ENCODE results near the gene GREB1. TPM values are rescaled to one million over a fixed set of nuclear protein-coding genes. Genes with fewer than 3 reads are reported as not detected.

The GREB1 gene
- total RNA-seq, 4 donors from 2014 or later, result 3.0 to 6.1 (median 4.3) TPM

DNA sequence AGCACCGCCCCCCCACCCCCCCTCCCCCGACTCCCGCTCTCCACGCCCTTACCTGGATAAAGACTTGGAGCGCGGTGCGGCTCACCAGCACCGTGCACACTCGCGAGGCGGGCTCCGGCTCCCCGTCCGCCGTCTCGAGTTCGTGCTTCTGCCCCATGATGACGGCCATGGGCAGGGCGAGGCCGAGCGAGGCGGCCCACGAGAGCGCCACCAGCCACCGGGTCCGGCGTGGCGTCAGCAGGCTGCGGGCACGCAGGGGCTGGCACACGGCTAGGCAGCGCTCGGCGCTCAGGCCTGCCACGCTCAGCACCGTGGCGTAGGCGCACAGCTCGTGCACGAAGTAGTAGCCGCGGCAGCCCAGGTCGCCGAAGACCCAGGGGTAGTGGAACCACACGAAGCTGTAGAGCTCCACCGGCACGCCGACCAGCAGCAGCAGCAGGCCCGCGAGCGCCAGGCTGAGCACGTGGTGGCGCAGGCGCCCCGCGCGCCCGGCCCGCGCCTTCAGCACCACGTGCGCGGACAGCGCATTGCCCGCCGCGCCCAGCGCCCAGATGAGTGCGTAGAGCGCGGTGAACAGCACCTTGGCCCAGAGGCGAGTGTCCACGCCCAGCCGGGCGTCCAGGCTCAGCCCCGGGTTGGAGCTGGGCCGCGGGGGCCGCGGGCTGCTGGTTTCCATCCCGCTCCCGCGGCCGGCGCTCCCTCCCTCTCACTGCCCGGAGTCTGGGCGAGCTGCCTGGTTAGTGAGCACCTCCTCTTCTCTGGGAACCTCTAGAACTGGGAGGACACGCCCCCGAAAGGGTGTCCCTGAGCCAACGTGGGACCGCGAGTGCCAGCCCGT, 135.8 kb downstream of the GREB1 start, which contains the start of gene NTSR2:
Gene NTSR2, minus strand, starts transcription at position 742 of the 838 bp plus-strand sequence. Its CDS starts 66 bp downstream, at position 676.
- H3K4me1 ChIP-seq, result peaks cover 11% of the 10 kb centered on the region

GRCh38 chr2:11672407-11672806, 138.6 kb downstream of the GREB1 start:
- H3K9me3 ChIP-seq, result no peaks in the 10 kb centered on the region
- no peak for DNase-seq (ENCODE audit: low spot score in 2 of 2)
- no peaks in the 10 kb centered on the region for H3K36me3 ChIP-seq
- peaks cover 11% of the 10 kb centered on the region for H3K4me1 ChIP-seq
- TF ChIP-seq CTCF (IDR thresholded peaks at IDR 0.05), result no peak
- TF ChIP-seq POLR2A (IDR thresholded peaks at IDR 0.05), result no peak
- TF ChIP-seq EP300 (IDR thresholded peaks at IDR 0.05), result no peak
- TF ChIP-seq POLR2AphosphoS5 (IDR thresholded peaks at IDR 0.05), result no peak
- WGBS, result 70% methylated on average over 3 of the region's 3 CpGs
- H3K4me3 ChIP-seq, result no peak overlapping the region
- H3K27ac ChIP-seq, result no peak overlapping the region
- peaks cover 55% of the 10 kb centered on the region for H3K27me3 ChIP-seq

More for the DNA sequence above, 135.8 kb downstream of the GREB1 start, which contains the start of gene NTSR2:
- TF ChIP-seq POLR2A (IDR thresholded peaks at IDR 0.05) (no peak), POLR2AphosphoS5 (IDR thresholded peaks at IDR 0.05) (no peak), CTCF (IDR thresholded peaks at IDR 0.05) (no peak), EP300 (IDR thresholded peaks at IDR 0.05) (no peak)
- Histone ChIP-seq H3K4me3 (peak within 1 kb of the TSS; percentile 12), H3K27ac (no peak within 1 kb of the TSS), H3K9me3 (no peaks in the 10 kb centered on the region), H3K36me3 (no peaks in the 10 kb centered on the region), H3K27me3 (peaks cover 30% of the 10 kb centered on the region)
- peak in 1 of 2 donors; percentile 65 for DNase-seq (ENCODE audit: low spot score in 2 of 2)
- 36% methylated on average over 24 of the region's 93 CpGs for WGBS

GRCh38 chr2:11674983-11675382, 141.1 kb downstream of the GREB1 start:
- WGBS, result 77% methylated on average over 10 of the region's 10 CpGs
- Histone ChIP-seq H3K9me3 (no peaks in the 10 kb centered on the region), H3K27ac (no peak overlapping the region), H3K4me1 (peaks cover 4% of the 10 kb centered on the region), H3K36me3 (no peaks in the 10 kb centered on the region), H3K27me3 (peaks cover 54% of the 10 kb centered on the region), H3K4me3 (no peak overlapping the region)
- no peak for TF ChIP-seq CTCF (IDR thresholded peaks at IDR 0.05)
- TF ChIP-seq POLR2A (IDR thresholded peaks at IDR 0.05), result no peak
- no peak for TF ChIP-seq EP300 (IDR thresholded peaks at IDR 0.05)
- no peak for TF ChIP-seq POLR2AphosphoS5 (IDR thresholded peaks at IDR 0.05)
- peak in 1 of 2 donors; percentile 21 for DNase-seq (ENCODE audit: low spot score in 2 of 2)

DNA sequence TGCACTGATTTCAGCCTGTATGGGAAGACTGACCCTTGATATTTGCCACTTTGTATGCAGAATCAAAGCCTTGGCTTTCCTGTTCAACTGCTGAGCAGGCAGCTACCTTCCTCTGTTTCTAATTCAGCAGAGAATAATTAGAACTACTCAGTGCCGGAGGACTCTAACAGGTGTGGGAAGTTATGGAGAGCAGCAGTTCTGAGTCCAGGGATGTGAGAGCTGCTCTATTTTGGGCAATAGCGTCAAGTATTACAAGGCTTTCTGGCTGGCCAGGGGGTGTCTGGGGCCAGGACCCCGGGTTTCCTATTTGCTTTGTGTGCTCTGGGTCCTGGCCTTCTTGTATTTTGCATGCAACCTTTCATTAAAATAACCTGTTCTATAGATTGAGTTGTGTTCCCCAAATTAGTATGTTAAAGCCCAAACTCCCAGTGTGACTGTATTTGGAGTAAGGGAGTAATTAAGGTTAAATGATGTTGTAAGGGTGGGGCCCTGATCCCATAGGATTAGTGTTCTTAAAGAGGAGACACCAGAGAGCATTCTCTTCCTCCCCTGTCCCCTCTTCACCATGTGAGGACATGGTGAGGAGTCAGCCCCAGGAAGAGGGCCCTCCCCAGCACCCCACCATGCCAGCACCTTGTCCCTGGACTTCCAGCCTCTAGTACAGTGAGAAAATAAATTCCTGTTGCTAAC, 141.7 kb downstream of the GREB1 start:
- Histone ChIP-seq H3K27me3 (peaks cover 54% of the 10 kb centered on the region), H3K27ac (no peak overlapping the region), H3K36me3 (no peaks in the 10 kb centered on the region), H3K4me1 (no peaks in the 10 kb centered on the region), H3K9me3 (no peaks in the 10 kb centered on the region), H3K4me3 (no peak overlapping the region)
- DNase-seq (ENCODE audit: low spot score in 2 of 2), result peak in 1 of 2 donors; percentile 13
- TF ChIP-seq EP300 (IDR thresholded peaks at IDR 0.05) (no peak), CTCF (IDR thresholded peaks at IDR 0.05) (no peak), POLR2A (IDR thresholded peaks at IDR 0.05) (no peak), POLR2AphosphoS5 (IDR thresholded peaks at IDR 0.05) (no peak)
- 70% methylated on average over 3 of the region's 3 CpGs for WGBS

GRCh38 chr2:11676640-11677039, 142.8 kb downstream of the GREB1 start:
- Histone ChIP-seq H3K4me3 (no peak overlapping the region), H3K4me1 (no peaks in the 10 kb centered on the region), H3K27me3 (peaks cover 50% of the 10 kb centered on the region), H3K36me3 (no peaks in the 10 kb centered on the region), H3K27ac (no peak overlapping the region), H3K9me3 (no peaks in the 10 kb centered on the region)
- 80% methylated on average over 2 of the region's 11 CpGs for WGBS
- no peak for TF ChIP-seq CTCF (IDR thresholded peaks at IDR 0.05)
- TF ChIP-seq POLR2AphosphoS5 (IDR thresholded peaks at IDR 0.05), result no peak
- no peak for TF ChIP-seq POLR2A (IDR thresholded peaks at IDR 0.05)
- no peak for TF ChIP-seq EP300 (IDR thresholded peaks at IDR 0.05)
- peak in 1 of 2 donors; percentile 67 for DNase-seq (ENCODE audit: low spot score in 2 of 2)
